Body of pancreas (tissue), 4 donors: ENCODE results near the gene CD180. TPM values are rescaled to one million over a fixed set of nuclear protein-coding genes. Genes with fewer than 3 reads are reported as not detected.

Experiments used
- ATAC-seq: fragments of 150-250 bp; one replicate; pipeline ENCODE4 v1.9.1; 2016
- DNase-seq, 4 donors: peaks; one replicate each; pipeline ENCODE4 v3.0.0-alpha.2; 2019
- H3K27ac ChIP-seq, 4 donors: fragments of 200-600 bp; sonication (generic); 1 replicate in 3 of 4; 2 replicates in 1 of 4; pipeline versions ENCODE4 v1.5.1 to v1.6.1; 2016 to 2019; ENCODE audit warnings: mild to moderate bottlenecking in 1 of 4, mixed read lengths in 1 of 4, moderate library complexity in 1 of 4
- H3K27me3 ChIP-seq, 2 donors: fragments of 200-600 bp; sonication (generic); one replicate each; pipeline ENCODE4 v1.6.0; 2016; ENCODE audit warnings: mild to moderate bottlenecking in 1 of 2
- H3K36me3 ChIP-seq, 2 donors: fragments of 200-600 bp; sonication (generic); replicated peaks in 1 of 2; 2 replicates each; pipeline ENCODE4 v1.5.1; 2016; ENCODE audit warnings: low read depth in 2 of 2; ENCODE audit not compliant: insufficient read depth in 1 of 2
- H3K4me1 ChIP-seq: fragments of 200-600 bp; sonication (generic); one replicate; pipeline ENCODE4 v1.6.0; 2016
- H3K4me3 ChIP-seq, 2 donors: fragments of 200-600 bp; sonication (generic); 1 replicate in 1 of 2; 2 replicates in 1 of 2; pipeline ENCODE4 v1.5.1; 2016 to 2019
- H3K9me3 ChIP-seq, 3 donors: fragments of 200-600 bp; sonication (generic); 1 replicate in 2 of 3; 2 replicates in 1 of 3; pipeline ENCODE4 v1.5.1; 2016
- POLR2A ChIP-seq, 3 donors: fragments of 450-650 bp; IDR thresholded peaks; one replicate each; pipeline ENCODE4 v1.6.1; 2016; ENCODE audit warnings: antibody characterized with exemption in 3 of 3, mild to moderate bottlenecking in 2 of 3
- WGBS, 2 donors: methylation state at CpG; one replicate each; pipeline ENCODE4 v1.1.5; 2017; 5-methylcytosine and 5-hydroxymethylcytosine counted together
- intact Hi-C: fragments of 100-400 bp; cut with DNase I; formaldehyde crosslinking; loops from one replicate; pipeline ENCODE4 v1.15.1; 2023
- total RNA-seq, 2 donors: library from RNA; depleted of rRNA; stranded (reverse); fragments of >200 nt; gene quantifications; one replicate each; pipeline ENCODE4 v1.1.0, GENCODE V29; 2016
- TF ChIP-seq, protein P1 (sequence below), 7 experiments: fragments of 450-650 bp in 4 of 7; fragments of 200-600 bp in 3 of 7; sonication (generic) in 3 of 7; IDR thresholded peaks; one replicate each; pipeline ENCODE4 v1.5.1; 2016 to 2019; ENCODE audit warnings: antibody characterized with exemption in 7 of 7

CD180 gene
- total RNA-seq, 2 donors from 2014 or later = 0.26 TPM; not detected in 1

DNA sequence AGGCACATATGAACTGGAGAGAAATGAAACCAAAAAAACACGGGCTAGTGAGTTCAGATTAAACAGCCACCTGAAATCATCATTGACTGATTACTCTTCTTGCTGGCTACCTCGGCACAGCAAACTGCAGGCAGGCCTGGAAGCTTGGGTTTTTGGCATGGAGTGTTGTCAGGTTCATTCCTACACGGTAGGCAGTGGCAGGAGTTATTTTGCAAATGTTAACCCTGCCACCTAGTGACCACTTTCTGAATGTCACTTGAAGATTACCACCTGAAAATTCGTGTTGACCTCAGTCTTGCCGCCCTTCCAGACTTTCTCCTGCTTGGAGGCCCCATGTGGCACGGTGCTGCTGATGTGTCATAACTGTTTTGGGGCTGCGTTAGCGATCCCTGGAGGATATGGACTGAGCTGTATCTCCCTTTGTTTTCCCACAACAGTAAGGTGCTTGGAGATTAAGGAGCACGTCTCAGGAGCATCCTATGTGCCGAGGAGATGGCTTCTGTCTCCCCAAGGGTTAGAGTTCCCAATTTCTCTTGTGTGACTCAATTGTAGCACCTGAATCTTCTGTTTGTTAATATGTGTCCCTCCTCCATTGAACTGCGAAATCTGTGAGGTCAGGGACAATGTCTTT lies 12.7 kb upstream of the CD180 start:
- no peak for TF ChIP-seq POLR2A (IDR thresholded peaks at IDR 0.05)
- TF ChIP-seq, protein P1, sequence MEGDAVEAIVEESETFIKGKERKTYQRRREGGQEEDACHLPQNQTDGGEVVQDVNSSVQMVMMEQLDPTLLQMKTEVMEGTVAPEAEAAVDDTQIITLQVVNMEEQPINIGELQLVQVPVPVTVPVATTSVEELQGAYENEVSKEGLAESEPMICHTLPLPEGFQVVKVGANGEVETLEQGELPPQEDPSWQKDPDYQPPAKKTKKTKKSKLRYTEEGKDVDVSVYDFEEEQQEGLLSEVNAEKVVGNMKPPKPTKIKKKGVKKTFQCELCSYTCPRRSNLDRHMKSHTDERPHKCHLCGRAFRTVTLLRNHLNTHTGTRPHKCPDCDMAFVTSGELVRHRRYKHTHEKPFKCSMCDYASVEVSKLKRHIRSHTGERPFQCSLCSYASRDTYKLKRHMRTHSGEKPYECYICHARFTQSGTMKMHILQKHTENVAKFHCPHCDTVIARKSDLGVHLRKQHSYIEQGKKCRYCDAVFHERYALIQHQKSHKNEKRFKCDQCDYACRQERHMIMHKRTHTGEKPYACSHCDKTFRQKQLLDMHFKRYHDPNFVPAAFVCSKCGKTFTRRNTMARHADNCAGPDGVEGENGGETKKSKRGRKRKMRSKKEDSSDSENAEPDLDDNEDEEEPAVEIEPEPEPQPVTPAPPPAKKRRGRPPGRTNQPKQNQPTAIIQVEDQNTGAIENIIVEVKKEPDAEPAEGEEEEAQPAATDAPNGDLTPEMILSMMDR (IDR thresholded peaks at IDR 0.05) = peak; percentile 55 to 91 (median 89)
- Histone ChIP-seq H3K36me3 (no peaks in the 10 kb centered on the region), H3K9me3 (no peaks in the 10 kb centered on the region), H3K27me3 (no peaks in the 10 kb centered on the region), H3K4me3 (no peak overlapping the region), H3K27ac (no peak overlapping the region), H3K4me1 (peaks cover 4% of the 10 kb centered on the region)
- intact Hi-C loops = loop anchor here (10.0 kb wide), 2 partner anchors 214 to 394 kb away; no protein-coding TSS in a partner anchor
- DNase-seq = peak; percentile 63 to 83 (median 76)
- ATAC-seq = peak; percentile 84
- 22 to 29% methylated on average over 8 to 11 of the region's 11 CpGs for WGBS, 2 donors

DNA sequence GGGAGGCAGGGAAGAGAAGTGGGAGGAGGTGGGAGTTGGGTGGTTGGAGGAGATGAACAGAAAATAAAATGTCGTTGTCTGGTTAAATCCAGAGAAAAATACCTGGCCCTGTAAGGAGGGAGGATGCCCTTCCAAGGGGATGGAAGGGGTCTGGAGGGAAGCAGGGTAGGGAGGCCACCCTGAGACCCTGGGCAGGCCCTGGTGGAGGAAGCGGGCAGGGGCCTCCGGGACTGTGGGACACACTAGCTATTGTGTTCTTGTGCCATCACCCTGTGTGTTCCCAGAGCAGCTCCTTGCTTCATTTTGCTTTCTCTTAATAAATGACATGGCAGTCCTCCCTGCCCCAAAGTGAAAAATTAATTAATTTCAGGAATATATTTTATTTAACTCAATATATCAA lies 11.8 kb upstream of the CD180 start:
- Histone ChIP-seq H3K27me3 (no peaks in the 10 kb centered on the region), H3K27ac (no peak overlapping the region), H3K9me3 (no peaks in the 10 kb centered on the region), H3K4me3 (no peak overlapping the region), H3K4me1 (peaks cover 4% of the 10 kb centered on the region), H3K36me3 (no peaks in the 10 kb centered on the region)
- TF ChIP-seq, protein P1 (IDR thresholded peaks at IDR 0.05) = no peak
- TF ChIP-seq POLR2A (IDR thresholded peaks at IDR 0.05) = no peak
- ATAC-seq (no peak), DNase-seq (no peak)
- 80 to 93% methylated on average over 3 of the region's 3 CpGs for WGBS, 2 donors
- intact Hi-C loops = loop anchor here (10.0 kb wide), 2 partner anchors 214 to 394 kb away; no protein-coding TSS in a partner anchor

DNA sequence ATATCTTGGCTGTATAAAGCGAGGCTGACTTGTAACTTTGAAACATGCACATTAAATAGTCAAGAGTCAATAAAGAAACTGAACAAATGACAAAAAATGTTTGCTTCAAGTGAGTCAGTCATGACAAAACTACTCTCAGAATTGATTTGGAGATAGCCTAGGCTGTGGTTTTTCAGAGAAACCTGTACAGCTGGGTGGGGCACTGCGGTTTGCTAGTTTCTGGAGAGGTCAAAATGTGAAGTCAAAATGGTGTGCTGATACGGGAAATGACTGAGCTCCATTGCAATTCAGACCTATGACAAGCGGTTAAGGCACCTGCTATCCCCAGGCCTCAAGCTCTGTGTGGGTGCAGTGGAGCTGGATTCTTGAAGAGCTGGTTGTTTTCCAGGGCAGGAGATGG lies 10.3 kb upstream of the CD180 start:
- peak; percentile 39 for ATAC-seq
- DNase-seq = peak in 1 of 4 donors; percentile 43
- Histone ChIP-seq H3K4me1 (peaks cover 4% of the 10 kb centered on the region), H3K9me3 (no peaks in the 10 kb centered on the region), H3K27ac (peak overlapping the region in 1 of 4 donors; percentile 48), H3K27me3 (no peaks in the 10 kb centered on the region), H3K36me3 (no peaks in the 10 kb centered on the region), H3K4me3 (no peak overlapping the region)
- WGBS, 2 donors = 61 to 62% methylated on average over 4 of the region's 4 CpGs
- TF ChIP-seq, protein P1 (IDR thresholded peaks at IDR 0.05) = no peak
- TF ChIP-seq POLR2A (IDR thresholded peaks at IDR 0.05) = no peak
- intact Hi-C loops = loop anchor here (10.0 kb wide), 2 partner anchors 212 to 392 kb away; no protein-coding TSS in a partner anchor

DNA sequence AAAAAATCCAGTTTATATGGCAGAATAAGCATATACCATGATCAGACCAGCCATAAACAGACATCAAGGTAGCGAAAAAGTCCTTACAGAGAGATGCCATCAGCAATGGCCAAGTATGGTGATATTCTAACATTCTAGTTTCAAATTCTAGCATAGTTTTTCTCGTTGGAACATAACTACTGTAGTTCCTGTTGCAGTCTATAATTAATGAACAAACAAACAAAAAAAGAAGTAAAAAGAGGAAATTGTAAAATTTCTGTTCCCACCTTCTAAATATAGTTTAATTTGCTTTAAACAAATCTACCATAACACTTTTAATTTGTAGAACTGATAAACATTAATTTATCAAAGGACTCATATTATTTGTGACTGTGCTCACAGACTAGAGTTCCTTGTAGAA lies 9.9 kb upstream of the CD180 start:
- Histone ChIP-seq H3K27ac (peak overlapping the region in 1 of 4 donors; percentile 5), H3K27me3 (no peaks in the 10 kb centered on the region), H3K9me3 (no peaks in the 10 kb centered on the region), H3K4me3 (no peak overlapping the region), H3K36me3 (no peaks in the 10 kb centered on the region), H3K4me1 (peaks cover 4% of the 10 kb centered on the region)
- ATAC-seq (no peak), DNase-seq (no peak)
- intact Hi-C loops = loop anchor here (10.0 kb wide), 2 partner anchors 212 to 392 kb away; no protein-coding TSS in a partner anchor
- WGBS, 2 donors = 66 to 69% methylated on average over 2 of the region's 2 CpGs
- no peak for TF ChIP-seq POLR2A (IDR thresholded peaks at IDR 0.05)
- TF ChIP-seq, protein P1 (IDR thresholded peaks at IDR 0.05) = no peak
